ENCODE data around the gene OR10R2. TPM values are rescaled to one million over a fixed set of nuclear protein-coding genes. Genes with fewer than 3 reads are reported as not detected.

OR10R2 gene, protein sequence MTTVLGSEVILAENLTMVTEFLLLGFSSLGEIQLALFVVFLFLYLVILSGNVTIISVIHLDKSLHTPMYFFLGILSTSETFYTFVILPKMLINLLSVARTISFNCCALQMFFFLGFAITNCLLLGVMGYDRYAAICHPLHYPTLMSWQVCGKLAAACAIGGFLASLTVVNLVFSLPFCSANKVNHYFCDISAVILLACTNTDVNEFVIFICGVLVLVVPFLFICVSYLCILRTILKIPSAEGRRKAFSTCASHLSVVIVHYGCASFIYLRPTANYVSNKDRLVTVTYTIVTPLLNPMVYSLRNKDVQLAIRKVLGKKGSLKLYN
- total RNA-seq (2022; extraction: Qiagen RNA extraction): not detected in 5 replicates

DNA sequence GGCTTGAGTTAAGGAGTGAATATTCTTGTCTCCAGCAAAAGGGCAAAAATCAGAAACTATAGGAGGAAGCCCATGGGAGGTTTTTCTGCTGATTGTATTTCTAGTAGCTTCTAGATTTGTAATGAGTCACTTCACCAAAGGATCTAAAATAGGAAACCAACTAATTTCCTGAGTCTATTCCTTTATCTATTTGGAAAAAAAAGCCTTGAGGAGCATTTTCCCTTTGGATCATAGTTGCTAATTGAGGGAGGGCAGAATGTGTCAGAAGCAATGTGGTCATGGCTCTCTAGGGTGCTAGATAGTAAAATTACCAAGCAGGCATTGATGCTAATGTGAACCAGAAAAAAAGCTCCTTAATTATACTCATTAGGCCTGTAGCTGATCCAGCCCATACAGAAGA lies at the start of gene OR10R2:
OR10R2 (plus strand) TSS at position 301 of the 400 bp plus-strand sequence. CDS start 106 bp downstream, outside the sequence.

DNA sequence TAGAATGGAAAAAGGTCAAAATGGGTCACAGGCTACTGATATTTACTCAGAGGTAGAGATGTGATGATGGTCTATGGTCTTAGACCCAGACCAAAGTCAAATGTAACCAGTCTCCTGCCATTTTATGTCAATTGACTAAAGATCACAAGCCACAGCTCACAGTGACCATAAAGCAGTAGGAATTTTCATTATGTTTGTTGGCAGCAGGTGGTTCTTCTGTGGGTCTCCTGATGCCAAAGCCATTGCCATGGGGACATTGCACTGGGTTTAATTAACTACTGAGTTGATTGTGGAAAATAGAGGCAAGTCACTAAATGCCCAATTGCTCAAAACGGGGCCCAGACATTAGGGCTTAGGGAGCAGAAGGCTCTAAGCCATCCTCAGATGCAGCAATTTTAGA lies 45.9 kb upstream of the OR10R2 start, which contains the start of gene OR10K2:
OR10K2 (minus strand) TSS at position 101 of the 400 bp plus-strand sequence. CDS start 5,371 bp downstream, outside the sequence.

DNA sequence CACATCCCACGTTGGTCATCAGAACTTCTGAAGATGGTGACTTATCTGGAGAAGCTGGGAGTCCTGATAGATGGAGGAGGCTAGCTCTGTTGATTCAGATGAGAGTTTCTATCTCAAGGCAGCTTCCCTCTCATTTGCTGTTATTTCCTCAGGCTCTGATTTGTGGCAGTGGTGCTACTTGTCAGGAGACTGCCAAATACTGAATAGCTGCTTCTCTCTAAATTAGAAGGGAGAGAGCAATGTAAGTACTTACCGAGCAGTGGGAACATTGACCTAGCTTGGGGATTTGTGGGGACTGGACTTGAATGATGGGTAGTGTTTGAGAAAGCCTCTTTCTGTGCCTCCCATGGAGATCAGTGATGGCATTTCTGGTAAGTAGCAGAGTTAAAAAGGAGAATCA lies 10.5 kb upstream of the OR10R2 start, which contains the start of gene OR10K1:
OR10K1 (plus strand) TSS at position 301 of the 400 bp plus-strand sequence. CDS start 3,728 bp downstream, outside the sequence.

Other genes starting within 250 kb of the OR10R2 start
- gene CD1A, start 217.8 kb upstream of the OR10R2 start, total RNA-seq (2022; extraction: Qiagen RNA extraction): not detected in 5 replicates
- gene CD1C, start 182.3 kb upstream of the OR10R2 start, total RNA-seq (2022; extraction: Qiagen RNA extraction): not detected in 5 replicates
- gene CD1B, start 140.7 kb upstream of the OR10R2 start, total RNA-seq (2022; extraction: Qiagen RNA extraction): not detected in 5 replicates
- not detected in 5 replicates for gene CD1E, start 118.3 kb upstream of the OR10R2 start, total RNA-seq (2022; extraction: Qiagen RNA extraction)
- not detected in 5 replicates for gene OR10T2, start 72.8 kb upstream of the OR10R2 start, total RNA-seq (2022; extraction: Qiagen RNA extraction)
- not detected in 5 replicates for gene OR10K2, start 46.0 kb upstream of the OR10R2 start, total RNA-seq (2022; extraction: Qiagen RNA extraction)
- gene OR10K1, start 10.4 kb upstream of the OR10R2 start, total RNA-seq (2022; extraction: Qiagen RNA extraction): not detected in 5 replicates
- not detected in 5 replicates for gene OR6Y1, start 82.2 kb downstream of the OR10R2 start, total RNA-seq (2022; extraction: Qiagen RNA extraction)
- gene OR6P1, start 98.4 kb downstream of the OR10R2 start, total RNA-seq (2022; extraction: Qiagen RNA extraction): not detected in 5 replicates
- not detected in 5 replicates for gene OR10X1, start 107.7 kb downstream of the OR10R2 start, total RNA-seq (2022; extraction: Qiagen RNA extraction)
- gene OR10Z1, start 133.0 kb downstream of the OR10R2 start, total RNA-seq (2022; extraction: Qiagen RNA extraction): not detected in 5 replicates
- gene SPTA1, start 214.5 kb downstream of the OR10R2 start, total RNA-seq (2022; extraction: Qiagen RNA extraction): not detected in 5 replicates
- gene OR6K2, start 228.4 kb downstream of the OR10R2 start, total RNA-seq (2022; extraction: Qiagen RNA extraction): not detected in 5 replicates
- gene OR6K3, start 248.5 kb downstream of the OR10R2 start, total RNA-seq (2022; extraction: Qiagen RNA extraction): not detected in 5 replicates